GM18511 (cell line): ENCODE results near the gene OR10A3.

ENCODE experiments used
- ATAC-seq: cut with Tn5 transposase; IDR thresholded peaks from one replicate; pipeline ENCODE4 v1.9.1; 2021; ENCODE audit warnings: mild to moderate bottlenecking, moderate library complexity; ENCODE audit not compliant: unreplicated experiment

Gene OR10A3

GRCh38 chr11:7941146-7941545 is 362 bp downstream of the OR10A3 start:
- no peak for ATAC-seq

- no peak for ATAC-seq
These were observed 4.9 kb downstream of the OR10A3 start for GRCh38 chr11:7936615-7937014.

GRCh38 chr11:7931168-7931567 is 10.3 kb downstream of the OR10A3 start, which contains the start of gene OR10A6:
OR10A6 (minus strand) TSS chr11:7931268; CDS start chr11:7928662, 2,606 bp downstream.
- ATAC-seq = no peak

- ATAC-seq = no peak
These were observed 13.9 kb downstream of the OR10A3 start for GRCh38 chr11:7927635-7928034.

- ATAC-seq = no peak
These were observed 17.0 kb downstream of the OR10A3 start for GRCh38 chr11:7924536-7924935.

GRCh38 chr11:7918141-7918540 is 23.4 kb downstream of the OR10A3 start:
- no peak for ATAC-seq

GRCh38 chr11:7911011-7911410 is 30.5 kb downstream of the OR10A3 start:
- no peak for ATAC-seq

- ATAC-seq = no peak
These were observed 31.2 kb downstream of the OR10A3 start for GRCh38 chr11:7910286-7910788.

GRCh38 chr11:7909585-7910285 is 31.8 kb downstream of the OR10A3 start:
- ATAC-seq = no peak

GRCh38 chr11:7907121-7907520 is 34.4 kb downstream of the OR10A3 start:
- no peak for ATAC-seq

GRCh38 chr11:7906481-7906880 is 35.0 kb downstream of the OR10A3 start:
- ATAC-seq = no peak

GRCh38 chr11:7905961-7906429 is 35.5 kb downstream of the OR10A3 start:
- no peak for ATAC-seq

- ATAC-seq = no peak
These were observed 36.0 kb downstream of the OR10A3 start for GRCh38 chr11:7905549-7905948.

- no peak for ATAC-seq
These were observed 36.6 kb downstream of the OR10A3 start for GRCh38 chr11:7904917-7905316.

GRCh38 chr11:7903940-7904339 is 37.6 kb downstream of the OR10A3 start:
- ATAC-seq = no peak

- ATAC-seq = no peak
These were observed 40.1 kb downstream of the OR10A3 start for GRCh38 chr11:7901319-7901854.

GRCh38 chr11:7900686-7901085 is 40.8 kb downstream of the OR10A3 start:
- no peak for ATAC-seq

- ATAC-seq = no peak
These were observed 42.1 kb downstream of the OR10A3 start for GRCh38 chr11:7899418-7899817.

GRCh38 chr11:7898666-7899283 is 42.7 kb downstream of the OR10A3 start:
- no peak for ATAC-seq

GRCh38 chr11:7896009-7896785 is 45.3 kb downstream of the OR10A3 start:
- ATAC-seq = no peak

GRCh38 chr11:7894251-7894650 is 47.3 kb downstream of the OR10A3 start:
- no peak for ATAC-seq
